Stimulated activated naive CD8-positive, alpha-beta T cell treated with anti-CD3 and anti-CD28 coated beads, Interleukin-15, Interleukin-2, amounts not matched to agents 100 ng/mL and 50 ng/mL, for 24 hours (primary cell): ENCODE data around the gene SKIDA1.

Source experiments
- H3K27ac Mint-ChIP-seq: one replicate; pipeline ENCODE4 v1.8.0; 2021; ENCODE audit warnings: mild to moderate bottlenecking, mixed read lengths
- H3K27me3 Mint-ChIP-seq: one replicate; pipeline ENCODE4 v1.8.0; 2021; ENCODE audit warnings: mixed read lengths
- H3K36me3 Mint-ChIP-seq: one replicate; pipeline ENCODE4 v1.8.0; 2021; ENCODE audit warnings: low read depth, mixed read lengths
- H3K4me1 Mint-ChIP-seq: one replicate; pipeline ENCODE4 v1.8.0; 2021; ENCODE audit warnings: low read depth, mixed read lengths
- H3K4me3 Mint-ChIP-seq: one replicate; pipeline ENCODE4 v1.8.0; 2021; ENCODE audit warnings: mild to moderate bottlenecking, mixed read lengths
- H3K9me3 Mint-ChIP-seq: one replicate; pipeline ENCODE4 v1.8.0; 2021; ENCODE audit warnings: mixed read lengths

Gene SKIDA1

GRCh38 chr10:21533467-21534279, 8.2 kb upstream of the SKIDA1 start, which contains the start of gene MLLT10:
TSS of gene MLLT10 (plus strand) at chr10:21534232. CDS start at chr10:21534645, 413 bp downstream.
- H3K27ac Mint-ChIP-seq: peak within 1 kb of the TSS; percentile 92
- peaks cover 7% of the 10 kb centered on the region for H3K36me3 Mint-ChIP-seq
- peaks cover 7% of the 10 kb centered on the region for H3K27me3 Mint-ChIP-seq
- H3K9me3 Mint-ChIP-seq: no peaks in the 10 kb centered on the region
- peaks cover 21% of the 10 kb centered on the region for H3K4me1 Mint-ChIP-seq
- peak within 1 kb of the TSS; percentile 85 for H3K4me3 Mint-ChIP-seq

- Mint-ChIP-seq H3K36me3 (peaks cover 5% of the 10 kb centered on the region), H3K9me3 (no peaks in the 10 kb centered on the region), H3K4me3 (peak overlapping the region; percentile 85), H3K27ac (peak overlapping the region; percentile 92), H3K27me3 (peaks cover 15% of the 10 kb centered on the region), H3K4me1 (peaks cover 27% of the 10 kb centered on the region)
Measured at GRCh38 chr10:21532694-21533466, 7.4 kb upstream of the SKIDA1 start.

- H3K36me3 Mint-ChIP-seq: no peaks in the 10 kb centered on the region
- peaks cover 39% of the 10 kb centered on the region for H3K4me1 Mint-ChIP-seq
- no peaks in the 10 kb centered on the region for H3K9me3 Mint-ChIP-seq
- H3K4me3 Mint-ChIP-seq: no peak overlapping the region
- H3K27me3 Mint-ChIP-seq: peaks cover 22% of the 10 kb centered on the region
- H3K27ac Mint-ChIP-seq: no peak overlapping the region
Measured at GRCh38 chr10:21531164-21531563, 5.7 kb upstream of the SKIDA1 start.

GRCh38 chr10:21530641-21531040, 5.2 kb upstream of the SKIDA1 start:
- Mint-ChIP-seq H3K36me3 (no peaks in the 10 kb centered on the region), H3K27ac (no peak overlapping the region), H3K4me3 (no peak overlapping the region), H3K9me3 (no peaks in the 10 kb centered on the region), H3K27me3 (peaks cover 22% of the 10 kb centered on the region), H3K4me1 (peaks cover 40% of the 10 kb centered on the region)

- Mint-ChIP-seq H3K4me1 (peaks cover 40% of the 10 kb centered on the region), H3K27ac (no peak overlapping the region), H3K36me3 (no peaks in the 10 kb centered on the region), H3K9me3 (no peaks in the 10 kb centered on the region), H3K27me3 (peaks cover 27% of the 10 kb centered on the region), H3K4me3 (no peak overlapping the region)
Measured at GRCh38 chr10:21530168-21530567, 4.7 kb upstream of the SKIDA1 start.

GRCh38 chr10:21529032-21529910, 3.8 kb upstream of the SKIDA1 start:
- Mint-ChIP-seq H3K4me1 (peaks cover 47% of the 10 kb centered on the region), H3K9me3 (no peaks in the 10 kb centered on the region), H3K27me3 (peaks cover 34% of the 10 kb centered on the region), H3K27ac (no peak overlapping the region), H3K36me3 (no peaks in the 10 kb centered on the region), H3K4me3 (no peak overlapping the region)

GRCh38 chr10:21528236-21529031, 3.0 kb upstream of the SKIDA1 start:
- Mint-ChIP-seq H3K4me1 (peaks cover 45% of the 10 kb centered on the region), H3K4me3 (peak overlapping the region; percentile 8), H3K36me3 (no peaks in the 10 kb centered on the region), H3K27ac (no peak overlapping the region), H3K27me3 (peaks cover 43% of the 10 kb centered on the region), H3K9me3 (no peaks in the 10 kb centered on the region)

- peaks cover 50% of the 10 kb centered on the region for H3K27me3 Mint-ChIP-seq
- no peak overlapping the region for H3K27ac Mint-ChIP-seq
- peak overlapping the region; percentile 76 for H3K4me3 Mint-ChIP-seq
- no peaks in the 10 kb centered on the region for H3K36me3 Mint-ChIP-seq
- peaks cover 38% of the 10 kb centered on the region for H3K4me1 Mint-ChIP-seq
- no peaks in the 10 kb centered on the region for H3K9me3 Mint-ChIP-seq
Measured at GRCh38 chr10:21527598-21528235, 2.2 kb upstream of the SKIDA1 start.

- H3K4me3 Mint-ChIP-seq: peak overlapping the region; percentile 83
- H3K36me3 Mint-ChIP-seq: no peaks in the 10 kb centered on the region
- H3K9me3 Mint-ChIP-seq: no peaks in the 10 kb centered on the region
- peaks cover 37% of the 10 kb centered on the region for H3K4me1 Mint-ChIP-seq
- peaks cover 53% of the 10 kb centered on the region for H3K27me3 Mint-ChIP-seq
- H3K27ac Mint-ChIP-seq: peak overlapping the region; percentile 93
Measured at GRCh38 chr10:21526860-21527597, 1.5 kb upstream of the SKIDA1 start.

GRCh38 chr10:21526188-21526859, 842 bp upstream of the SKIDA1 start:
- Mint-ChIP-seq H3K27me3 (peaks cover 60% of the 10 kb centered on the region), H3K4me3 (peak overlapping the region; percentile 83), H3K4me1 (peaks cover 37% of the 10 kb centered on the region), H3K36me3 (no peaks in the 10 kb centered on the region), H3K9me3 (no peaks in the 10 kb centered on the region), H3K27ac (peak overlapping the region; percentile 93)

- Mint-ChIP-seq H3K36me3 (no peaks in the 10 kb centered on the region), H3K4me1 (peaks cover 40% of the 10 kb centered on the region), H3K4me3 (peak overlapping the region; percentile 89), H3K27ac (peak overlapping the region; percentile 92), H3K9me3 (no peaks in the 10 kb centered on the region), H3K27me3 (peaks cover 75% of the 10 kb centered on the region)
Measured at GRCh38 chr10:21524526-21525366, 736 bp downstream of the SKIDA1 start.

- peaks cover 42% of the 10 kb centered on the region for H3K4me1 Mint-ChIP-seq
- no peak overlapping the region for H3K4me3 Mint-ChIP-seq
- no peak overlapping the region for H3K27ac Mint-ChIP-seq
- peaks cover 77% of the 10 kb centered on the region for H3K27me3 Mint-ChIP-seq
- H3K9me3 Mint-ChIP-seq: no peaks in the 10 kb centered on the region
- H3K36me3 Mint-ChIP-seq: no peaks in the 10 kb centered on the region
Measured at GRCh38 chr10:21524131-21524525, 1.4 kb downstream of the SKIDA1 start.
